HL-60/S4 treated with retinoic acid at 250 ng/mL for 4 days and 3 days (cell line): ENCODE results near the gene RNF157.

Experiments
- in situ Hi-C: fragments of 300-500 bp; cut with MboI; formaldehyde crosslinking; loops from 2 replicates; pipeline ENCODE4 v1.7.0; 2022; ENCODE audit warnings: low sequenced_read_pairs

The RNF157 gene

DNA sequence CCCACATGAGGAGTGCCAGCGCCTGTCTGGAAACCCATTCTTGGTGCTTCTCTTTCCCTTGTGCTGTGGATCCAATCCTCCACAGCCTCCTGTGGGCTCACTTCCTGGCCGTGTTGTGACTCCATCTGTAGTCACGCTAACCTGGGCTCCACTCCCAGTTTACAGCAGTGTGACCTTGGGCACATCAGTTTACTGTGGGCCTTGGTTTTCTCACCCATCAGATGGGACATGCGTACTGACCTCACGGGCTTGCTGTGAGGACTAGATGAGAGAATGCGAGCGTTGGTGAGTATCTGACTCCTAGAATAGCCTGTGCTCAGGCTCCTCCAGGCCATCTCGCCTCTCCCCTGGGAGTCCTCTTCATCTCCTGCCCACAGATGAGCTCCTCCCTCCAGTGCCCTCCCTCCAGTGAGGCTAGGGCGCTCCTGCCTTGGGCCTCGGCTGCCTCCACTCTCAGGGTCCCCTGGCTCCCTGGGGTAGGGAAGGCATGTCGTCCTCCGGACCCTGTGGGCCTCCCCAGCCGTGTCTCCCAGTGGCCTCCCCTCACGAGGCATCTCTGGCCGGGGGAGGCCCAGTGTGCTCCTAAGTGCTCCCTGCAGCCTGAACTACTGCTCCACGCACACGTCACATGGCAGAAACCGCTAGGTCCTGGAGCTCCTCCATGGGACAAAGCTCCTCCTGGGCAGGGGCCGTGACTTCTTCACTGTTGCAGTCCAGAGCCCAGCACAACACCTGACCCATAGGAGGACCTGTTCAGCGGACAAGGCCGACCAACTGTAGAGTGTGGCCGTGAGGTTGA lies 94.0 kb downstream of the RNF157 start:
- in situ Hi-C loops, result loop anchor here (10.0 kb wide), 1 partner anchor 119 kb away; the partner anchor contains the start of gene UBALD2

DNA sequence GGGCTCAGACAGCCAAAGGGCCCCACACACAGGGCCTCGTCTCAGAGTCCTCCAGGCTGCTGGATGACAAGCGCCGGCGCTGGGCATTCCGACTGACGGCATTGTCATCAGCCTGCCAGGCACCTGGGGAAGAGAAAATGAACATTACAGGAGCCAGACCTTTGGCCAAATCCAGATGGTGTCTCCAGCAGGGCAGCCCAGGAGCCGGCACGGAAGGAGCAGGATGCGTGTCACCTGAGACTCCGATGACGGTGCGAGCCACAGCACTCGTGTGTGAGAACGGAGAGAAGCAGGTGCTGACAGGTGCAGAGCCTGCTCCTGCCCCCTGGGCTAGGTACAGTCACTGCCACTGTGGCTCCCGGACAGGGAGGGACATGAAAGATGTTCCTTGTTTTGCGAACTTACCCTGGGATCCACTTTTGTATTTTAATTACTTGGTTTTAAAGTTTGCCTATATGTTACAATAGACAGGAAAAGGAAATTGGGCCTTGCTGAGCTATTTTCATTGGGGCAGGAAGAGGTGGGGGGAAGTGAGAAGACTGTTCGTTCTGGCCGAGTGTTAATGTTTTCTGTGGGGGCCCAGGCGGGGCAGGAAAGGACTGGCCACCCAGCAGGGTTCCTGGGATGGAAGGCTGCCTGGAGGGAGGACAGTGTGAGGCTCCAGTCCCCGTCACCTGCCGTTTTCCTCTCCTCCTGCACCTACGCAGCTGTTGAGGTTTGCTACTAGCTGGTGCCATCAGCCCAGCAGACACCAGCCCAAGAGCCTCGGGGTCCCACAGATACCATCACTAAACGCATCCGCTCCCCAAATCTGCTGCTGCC lies 94.9 kb downstream of the RNF157 start:
- in situ Hi-C loops, result loop anchor here (10.0 kb wide), 1 partner anchor 119 kb away; the partner anchor contains the start of gene UBALD2

DNA sequence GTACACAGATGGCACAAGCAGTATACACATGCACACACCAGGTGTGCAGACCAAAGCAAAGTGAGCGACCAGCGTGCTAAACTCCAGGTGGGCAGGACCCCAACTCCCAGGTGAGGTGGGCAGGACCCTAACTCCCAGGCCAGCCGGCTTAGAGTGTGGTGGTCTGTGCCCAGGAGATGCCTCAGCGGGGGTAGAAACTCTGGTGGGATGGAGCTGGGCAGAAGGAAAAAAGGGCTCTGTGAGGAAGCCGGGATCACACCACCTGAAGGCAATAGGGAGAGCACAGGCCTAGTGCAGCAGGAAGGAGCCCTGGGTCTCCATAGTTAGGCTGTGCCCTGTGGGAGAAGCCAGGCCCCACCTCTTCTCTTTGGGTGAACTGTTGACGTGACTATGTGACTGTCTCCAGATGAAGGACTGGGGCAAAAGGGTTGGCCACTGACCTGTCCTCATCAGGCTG lies 97.7 kb downstream of the RNF157 start:
- in situ Hi-C loops, result loop anchor here (10.0 kb wide), 1 partner anchor 122 kb away; the partner anchor contains the start of gene UBALD2

DNA sequence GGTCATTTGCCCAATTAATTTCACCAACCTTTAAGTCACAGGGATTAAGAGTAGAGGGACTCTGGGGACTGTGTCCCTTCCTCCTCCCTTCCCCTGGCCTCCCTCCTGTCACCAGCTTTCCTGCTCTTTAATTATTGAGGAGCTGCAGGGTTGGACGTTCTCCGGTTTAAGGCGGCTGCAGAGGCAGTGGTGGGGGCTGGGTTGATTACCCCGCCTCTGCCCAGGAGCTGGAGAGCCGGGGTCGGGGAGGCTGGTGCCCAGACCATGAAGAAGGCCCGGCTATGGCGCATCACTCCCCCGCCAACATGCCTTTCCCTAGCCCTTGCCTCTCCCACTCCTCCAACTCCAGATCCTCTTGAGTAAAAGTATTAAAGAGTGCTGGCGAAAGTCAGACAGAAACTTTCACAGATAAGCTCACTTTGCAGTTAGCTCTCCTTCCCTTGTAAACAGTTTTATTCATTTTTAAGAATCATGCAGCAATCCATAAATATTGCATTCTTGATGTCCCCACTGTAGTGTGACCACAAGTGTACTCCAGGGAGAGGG lies 98.2 kb downstream of the RNF157 start:
- in situ Hi-C loops, result loop anchor here (10.0 kb wide), 1 partner anchor 123 kb away; the partner anchor contains the start of gene UBALD2

DNA sequence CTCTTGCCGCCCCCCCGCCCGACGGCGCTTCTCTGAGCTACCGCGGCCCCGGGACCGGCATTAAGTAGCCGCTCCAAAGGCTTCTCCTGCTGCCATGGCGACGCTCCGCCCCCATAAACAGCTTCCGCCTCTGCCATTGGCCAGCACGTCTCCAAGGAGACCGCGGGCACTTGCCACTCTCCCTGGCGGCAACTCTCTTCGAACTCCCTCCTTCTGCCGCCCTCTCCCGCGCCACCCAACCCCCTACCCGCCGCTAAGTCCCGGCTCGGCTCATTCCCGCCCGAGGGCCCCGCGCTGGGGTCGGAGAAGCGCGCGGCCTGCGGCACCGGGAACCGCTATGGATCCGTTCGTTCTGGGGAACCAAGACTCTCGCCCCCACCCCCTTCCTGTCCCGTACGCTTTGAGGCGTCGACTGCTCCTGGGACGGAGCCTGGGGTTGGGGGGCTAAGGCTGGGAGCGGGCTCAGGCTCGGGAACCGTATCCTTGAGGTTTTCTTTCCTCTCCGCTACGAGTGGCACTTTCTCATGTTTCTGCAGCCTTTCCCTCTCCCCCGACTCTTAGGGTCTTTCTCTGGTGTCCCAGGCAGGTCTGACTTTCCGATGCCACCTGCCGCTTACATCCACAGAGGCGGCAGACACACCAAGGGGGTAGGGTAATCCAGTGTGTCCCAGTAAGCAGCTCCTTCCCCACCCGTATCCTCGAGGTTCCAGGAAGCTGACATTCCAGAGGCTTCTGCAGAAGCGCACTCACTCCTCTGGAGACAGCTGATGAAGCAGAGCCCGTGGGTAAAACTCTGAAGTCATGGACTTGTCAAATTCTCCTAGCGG lies 98.9 kb downstream of the RNF157 start, which contains the start of gene FOXJ1:
FOXJ1 (minus strand) TSS at position 34 of the 827 bp plus-strand sequence. CDS start 850 bp downstream, outside the sequence.
- in situ Hi-C loops, result loop anchor here (10.0 kb wide), 1 partner anchor 123 kb away; the partner anchor contains the start of gene UBALD2

GRCh38 chr17:76140661-76141211 lies 99.6 kb downstream of the RNF157 start:
- in situ Hi-C loops, result loop anchor here (10.0 kb wide), 1 partner anchor 124 kb away; the partner anchor contains the start of gene UBALD2

- in situ Hi-C loops, result loop anchor here (10.0 kb wide), 1 partner anchor 125 kb away; the partner anchor contains the start of gene UBALD2
Measured at GRCh38 chr17:76139801-76140660, 100.3 kb downstream of the RNF157 start.

DNA sequence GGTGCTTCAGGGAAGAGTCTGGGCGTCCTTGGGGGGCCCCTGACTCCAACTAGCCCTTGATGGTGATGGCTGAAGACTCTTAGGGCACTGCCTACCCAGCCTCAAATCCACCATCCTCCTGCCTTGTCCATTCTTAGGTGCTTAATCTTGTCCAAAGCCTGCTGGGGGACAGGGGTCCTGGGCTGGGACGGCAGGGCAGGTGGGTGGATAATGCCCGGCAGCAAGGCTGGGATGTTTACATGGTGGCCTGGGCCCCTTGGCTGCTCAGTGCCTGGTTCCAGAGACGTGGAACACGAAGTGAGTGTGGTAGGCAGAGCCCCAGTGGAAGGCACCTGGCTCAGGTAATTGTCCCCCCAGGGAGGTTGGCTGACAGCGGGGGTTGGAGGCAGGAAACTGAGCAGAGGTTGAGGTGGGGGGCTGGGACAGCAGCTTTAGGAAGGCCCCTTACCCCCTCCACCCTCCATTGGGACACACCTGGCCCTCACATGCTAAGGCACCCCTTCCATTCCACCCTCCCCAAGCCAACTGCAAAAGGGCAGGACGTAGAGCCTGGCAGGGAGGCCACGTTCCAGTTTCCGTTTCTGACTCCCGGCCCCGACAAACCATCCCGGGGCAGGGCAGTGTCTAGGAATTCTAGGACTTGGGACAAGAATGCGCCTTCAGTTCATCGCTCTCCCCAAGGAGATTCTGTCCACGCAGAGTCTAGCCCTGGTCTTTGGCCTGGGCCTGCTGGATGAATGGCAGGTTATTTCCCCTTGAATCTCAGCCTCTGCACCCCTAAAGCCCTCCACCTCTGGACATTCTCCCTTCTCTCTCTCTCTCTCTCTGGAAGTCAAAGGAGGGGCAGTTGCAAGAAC lies 101.2 kb downstream of the RNF157 start:
- in situ Hi-C loops, result no loop called here

GRCh38 chr17:76138234-76138895 lies 101.9 kb downstream of the RNF157 start:
- in situ Hi-C loops, result no loop called here

GRCh38 chr17:76137351-76138233 lies 102.7 kb downstream of the RNF157 start:
- in situ Hi-C loops, result no loop called here

- in situ Hi-C loops, result no loop called here
Measured at GRCh38 chr17:76137001-76137350, 103.3 kb downstream of the RNF157 start.

DNA sequence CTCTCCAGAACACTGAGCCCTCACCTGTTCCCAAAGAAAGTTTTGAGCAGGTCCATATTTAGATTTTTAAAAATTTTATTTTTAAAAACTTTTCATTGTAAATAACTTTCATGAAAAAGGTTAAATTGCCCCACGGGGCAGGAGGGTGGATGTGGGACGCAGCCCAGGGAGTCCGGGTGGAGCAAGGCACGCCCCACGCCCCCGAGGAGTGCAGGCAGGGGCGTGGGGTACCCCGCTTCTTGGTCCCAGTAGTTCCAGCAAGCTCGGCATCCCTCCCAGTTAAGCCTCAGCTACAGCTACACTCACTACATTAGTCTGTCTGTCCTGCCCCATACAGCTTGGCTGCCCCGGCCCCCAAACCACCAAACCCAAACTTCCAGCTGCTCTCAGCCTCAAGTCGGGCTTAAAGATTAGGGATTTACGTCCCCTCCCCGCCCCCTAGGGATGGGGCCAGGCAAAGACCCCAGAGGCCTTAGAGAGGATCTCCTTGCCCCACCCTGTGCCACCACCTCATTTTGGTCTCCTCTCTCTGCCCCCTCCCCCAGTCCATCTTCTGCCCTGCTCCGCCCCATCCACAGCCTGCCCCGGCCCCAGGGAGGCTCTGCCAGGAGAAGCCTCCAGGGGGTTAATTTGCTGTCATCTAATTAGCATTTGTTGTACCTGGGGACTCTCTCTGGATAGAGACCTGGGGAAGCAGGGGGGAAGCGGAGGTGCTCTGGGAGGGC lies 103.9 kb downstream of the RNF157 start:
- in situ Hi-C loops, result no loop called here

GRCh38 chr17:76135810-76136188 lies 104.5 kb downstream of the RNF157 start:
- in situ Hi-C loops, result no loop called here

- in situ Hi-C loops, result no loop called here
Measured at GRCh38 chr17:76134911-76135809, 105.1 kb downstream of the RNF157 start.
